ENCODE data around the gene HTT.

Gene HTT

GRCh38 chr4:3177426-3177825, 102.9 kb downstream of the HTT start:
- peak; percentile 24 for DNase-seq

DNA sequence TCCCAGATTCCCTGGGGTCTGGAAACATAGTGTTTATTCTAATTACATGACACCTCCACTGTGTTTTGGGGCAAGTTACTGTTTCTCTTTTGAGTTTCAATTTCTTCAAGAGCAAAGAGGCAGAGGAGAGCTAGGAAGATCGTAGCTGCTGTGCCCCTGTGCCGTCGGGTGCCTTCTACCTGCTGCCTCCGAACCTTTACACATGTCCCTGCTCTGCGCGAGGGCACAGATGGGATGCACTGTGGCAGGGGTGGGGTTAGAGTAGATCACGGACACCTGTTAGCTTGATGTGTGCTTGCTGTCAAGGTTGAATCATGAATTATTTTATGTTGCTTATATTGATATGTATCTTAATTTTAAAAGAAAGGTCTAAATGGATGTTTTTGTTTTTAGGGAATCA, 103.4 kb downstream of the HTT start:
- peak; percentile 61 for DNase-seq

GRCh38 chr4:3178351-3178750, 103.9 kb downstream of the HTT start:
- DNase-seq: no peak

- no peak for DNase-seq
Measured at GRCh38 chr4:3179126-3179706, 104.7 kb downstream of the HTT start.

DNA sequence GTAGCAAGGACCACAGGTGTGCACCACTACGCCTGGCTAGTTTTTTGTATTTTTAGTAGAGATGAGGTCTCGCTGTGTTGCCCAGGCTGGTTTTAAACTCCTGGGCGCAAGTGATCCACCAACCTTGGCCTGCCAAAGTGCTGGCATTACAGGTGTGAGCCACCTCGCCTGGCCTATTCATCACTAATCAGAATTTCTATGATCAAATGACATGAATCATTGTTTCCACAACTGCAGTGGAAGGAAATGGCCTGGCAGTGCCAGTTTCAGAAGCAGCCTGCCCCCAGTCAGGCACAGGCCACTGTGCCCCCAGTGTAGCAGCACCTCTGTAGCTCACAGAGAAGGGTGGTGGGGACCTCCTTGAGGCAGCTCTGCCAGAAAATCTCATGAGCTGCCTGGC, 108.5 kb downstream of the HTT start:
- no peak for DNase-seq

GRCh38 chr4:3184725-3185124, 110.2 kb downstream of the HTT start:
- DNase-seq: no peak

- DNase-seq: no peak
Measured at GRCh38 chr4:3186609-3187008, 112.1 kb downstream of the HTT start.

DNA sequence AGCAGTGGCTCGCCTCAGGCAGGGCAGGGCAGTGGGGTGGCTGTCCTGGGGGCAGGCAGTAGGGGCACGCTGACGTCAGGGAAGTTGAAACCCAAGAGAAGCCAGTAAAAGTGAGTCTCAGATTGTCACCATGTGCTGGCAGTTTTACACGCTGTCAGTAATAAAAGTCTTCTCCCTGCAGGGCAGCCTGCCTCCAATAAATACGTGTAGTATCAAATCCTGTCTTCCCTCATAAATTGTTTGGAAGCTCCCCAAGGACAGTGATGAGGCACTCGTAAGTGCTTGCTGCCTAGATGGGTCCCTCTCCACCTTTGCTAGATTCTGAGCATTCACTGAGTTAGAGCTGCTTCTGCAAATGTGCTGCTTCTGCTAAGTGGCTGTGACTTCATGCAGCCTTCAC, 113.6 kb downstream of the HTT start:
- no peak for DNase-seq

DNA sequence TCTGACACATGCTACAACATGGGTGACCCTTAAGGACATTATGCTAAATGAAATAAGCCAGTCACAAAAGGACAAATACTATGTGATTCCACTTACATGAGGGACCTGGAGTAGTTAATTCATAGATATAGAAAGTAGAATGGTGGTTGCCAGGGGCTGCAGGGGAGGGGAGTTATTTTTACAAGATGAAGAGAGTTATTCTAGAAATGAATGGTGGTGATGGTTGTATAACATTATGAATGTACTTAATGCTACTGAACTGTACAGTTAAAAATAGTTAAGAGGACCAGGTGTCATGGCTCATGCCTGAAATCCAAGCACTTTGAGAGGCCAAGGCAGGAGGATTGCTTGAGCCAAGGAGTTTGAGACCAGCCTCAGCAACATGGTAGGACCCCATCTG, 115.0 kb downstream of the HTT start:
- no peak for DNase-seq

GRCh38 chr4:3190549-3190948, 116.1 kb downstream of the HTT start:
- DNase-seq: no peak

DNA sequence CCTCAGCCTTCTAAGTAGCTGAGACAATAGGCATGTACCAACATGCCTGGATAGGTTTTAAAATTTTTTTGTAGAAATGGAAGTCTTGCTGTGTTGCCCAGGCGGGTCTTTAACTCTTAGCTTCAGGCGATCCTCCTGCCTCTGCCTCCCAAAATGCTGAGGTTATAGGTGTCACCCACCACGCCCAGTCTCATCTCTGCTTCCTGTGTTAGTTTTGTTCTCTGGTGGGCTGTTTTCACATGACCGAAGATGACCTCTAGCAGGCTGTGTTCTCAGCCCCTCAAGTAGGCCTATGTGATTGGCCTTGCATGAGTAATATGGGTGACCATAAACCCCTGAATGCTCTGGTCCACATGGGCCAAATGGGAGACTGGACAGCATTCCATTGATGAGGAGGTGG, 117.7 kb downstream of the HTT start:
- DNase-seq: no peak

DNA sequence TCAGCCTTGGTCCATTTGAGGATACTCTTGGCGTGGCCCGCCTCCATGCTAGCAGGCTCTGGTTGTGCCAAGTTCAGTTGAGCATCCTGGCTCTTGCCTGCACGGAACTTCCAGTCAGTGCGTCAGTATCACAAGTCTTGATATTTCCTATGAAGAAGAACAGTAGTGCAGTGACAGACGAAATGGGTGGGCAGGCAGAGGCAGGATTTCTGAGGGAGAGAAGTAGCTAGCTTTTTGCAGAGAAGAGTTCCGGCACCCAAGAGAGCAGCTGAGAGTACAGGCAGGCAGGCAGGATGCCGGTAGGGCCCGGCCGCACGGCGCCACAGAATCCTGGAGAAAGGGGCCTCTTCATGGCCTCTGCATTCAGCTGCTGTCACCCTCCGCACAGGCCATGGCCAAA, 118.3 kb downstream of the HTT start:
- no peak for DNase-seq

DNA sequence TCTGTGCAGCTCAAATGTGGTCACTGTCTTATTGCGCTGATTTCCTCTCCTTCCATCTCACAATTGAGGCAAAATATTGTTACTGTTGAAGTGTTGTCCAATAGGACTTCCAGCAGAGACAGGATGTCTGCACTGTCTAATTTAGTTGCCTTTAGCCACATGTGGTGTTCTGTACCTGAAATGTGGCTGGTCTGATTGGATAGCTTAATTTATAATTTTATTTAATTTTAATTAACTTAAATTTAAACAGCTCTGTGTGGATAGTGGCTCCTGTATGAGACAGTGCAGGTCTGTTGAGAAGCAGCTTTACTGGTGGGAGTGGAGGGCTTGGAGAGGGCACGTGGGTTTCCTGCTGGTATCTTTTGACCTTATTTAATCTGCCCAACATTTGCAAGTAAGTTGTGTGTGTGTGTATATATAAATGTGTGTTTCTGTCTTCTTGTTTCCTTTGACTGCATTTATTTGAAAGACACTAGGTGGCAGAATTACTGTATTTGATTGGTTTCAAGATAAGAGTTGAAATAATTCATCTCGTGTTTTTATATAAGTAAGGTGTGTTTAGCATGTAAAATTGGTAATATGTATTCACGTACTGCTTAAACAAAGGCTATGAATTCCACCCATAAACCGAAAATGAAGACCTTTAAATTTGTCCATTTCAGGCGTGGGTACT, 119.2 kb downstream of the HTT start:
- no peak for DNase-seq

GRCh38 chr4:3196670-3197359, 122.3 kb downstream of the HTT start:
- no peak for DNase-seq

DNA sequence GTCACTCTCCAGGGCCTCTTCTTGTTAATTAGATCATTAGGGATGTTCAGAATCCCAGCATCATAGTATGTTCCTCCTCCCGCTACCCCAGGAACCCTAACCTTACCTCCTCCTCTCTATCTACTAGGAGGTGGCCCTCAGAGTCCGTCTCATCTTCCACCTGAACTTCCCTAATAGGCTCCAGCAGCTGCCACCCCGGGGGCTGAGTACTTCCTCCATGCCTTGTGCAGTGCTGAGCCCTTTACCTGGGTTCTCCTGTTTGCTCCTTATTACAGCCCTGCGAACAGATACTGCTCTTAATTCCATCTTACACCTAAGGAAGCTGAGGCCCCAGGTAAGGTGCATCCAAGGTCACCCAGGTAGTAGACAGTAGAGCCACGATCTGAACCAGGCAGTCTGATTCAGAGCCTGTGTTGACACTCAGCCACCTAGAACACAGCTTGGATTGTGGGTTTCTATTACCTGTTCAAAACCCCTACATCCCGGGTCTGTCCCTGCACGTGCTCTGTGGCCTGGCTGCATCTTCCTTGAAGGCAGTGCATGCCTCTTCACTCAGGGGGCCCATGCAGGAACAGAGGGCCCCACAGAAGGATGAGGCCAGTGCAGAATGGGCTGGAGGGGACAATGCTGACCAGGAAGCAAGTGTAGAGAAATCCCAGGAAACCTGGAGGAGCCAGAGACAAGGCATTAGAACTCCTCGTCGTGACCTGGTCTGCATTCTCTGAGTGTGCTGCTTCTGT, 123.1 kb downstream of the HTT start:
- DNase-seq: no peak

DNA sequence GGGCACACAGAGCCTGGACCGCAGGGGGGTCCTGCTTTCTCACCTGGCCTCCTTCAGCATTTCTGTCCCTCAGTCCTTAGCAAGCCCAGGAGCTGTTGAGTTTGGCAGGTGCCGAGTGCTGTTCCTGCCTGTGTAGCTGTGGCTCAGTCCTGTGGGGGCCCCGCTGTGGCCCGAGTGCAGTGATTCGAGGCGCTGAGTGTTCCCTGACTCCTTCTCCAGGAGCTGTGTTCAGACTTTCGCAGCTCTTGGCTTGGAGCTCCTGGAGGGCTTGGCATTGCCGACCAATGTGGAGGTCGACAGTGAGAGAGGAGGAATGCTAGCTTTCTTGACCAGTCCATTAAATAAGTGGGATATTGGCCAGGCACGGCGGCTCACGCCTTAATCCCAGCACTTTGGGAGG, 124.4 kb downstream of the HTT start:
- DNase-seq: no peak

GRCh38 chr4:3199653-3200422, 125.4 kb downstream of the HTT start:
- no peak for DNase-seq

DNA sequence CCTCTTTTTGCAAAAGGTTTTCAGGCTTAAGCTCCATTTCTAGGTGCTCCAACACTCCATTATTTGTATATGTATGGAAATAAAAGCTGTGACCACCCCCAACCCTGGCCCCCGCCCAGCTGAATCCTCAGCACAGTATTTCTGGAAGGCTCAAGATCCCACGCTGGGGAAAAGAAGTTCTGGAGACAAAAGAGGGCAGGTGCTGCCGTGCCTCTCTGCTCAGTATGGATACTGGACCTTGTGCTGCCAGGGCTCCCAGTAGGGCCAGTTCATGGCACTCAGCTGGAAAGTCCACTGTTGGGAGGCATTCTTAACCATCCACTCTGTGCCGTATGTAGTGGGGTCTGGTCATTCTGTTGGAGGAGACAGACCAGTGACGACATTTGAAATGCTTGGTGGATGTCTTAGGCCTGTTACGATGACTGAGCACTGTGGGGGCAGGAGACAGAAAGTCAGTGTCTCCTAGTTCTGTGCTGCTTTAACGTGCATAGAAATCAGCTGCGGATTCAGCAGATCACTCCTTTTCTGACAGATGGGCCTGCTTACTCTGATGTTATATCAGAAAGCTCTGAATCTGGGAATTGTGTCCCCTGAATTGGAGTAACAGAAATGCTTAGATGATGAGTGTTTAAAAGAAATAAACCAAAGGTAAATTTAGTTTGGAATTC, 126.1 kb downstream of the HTT start:
- DNase-seq: no peak

DNA sequence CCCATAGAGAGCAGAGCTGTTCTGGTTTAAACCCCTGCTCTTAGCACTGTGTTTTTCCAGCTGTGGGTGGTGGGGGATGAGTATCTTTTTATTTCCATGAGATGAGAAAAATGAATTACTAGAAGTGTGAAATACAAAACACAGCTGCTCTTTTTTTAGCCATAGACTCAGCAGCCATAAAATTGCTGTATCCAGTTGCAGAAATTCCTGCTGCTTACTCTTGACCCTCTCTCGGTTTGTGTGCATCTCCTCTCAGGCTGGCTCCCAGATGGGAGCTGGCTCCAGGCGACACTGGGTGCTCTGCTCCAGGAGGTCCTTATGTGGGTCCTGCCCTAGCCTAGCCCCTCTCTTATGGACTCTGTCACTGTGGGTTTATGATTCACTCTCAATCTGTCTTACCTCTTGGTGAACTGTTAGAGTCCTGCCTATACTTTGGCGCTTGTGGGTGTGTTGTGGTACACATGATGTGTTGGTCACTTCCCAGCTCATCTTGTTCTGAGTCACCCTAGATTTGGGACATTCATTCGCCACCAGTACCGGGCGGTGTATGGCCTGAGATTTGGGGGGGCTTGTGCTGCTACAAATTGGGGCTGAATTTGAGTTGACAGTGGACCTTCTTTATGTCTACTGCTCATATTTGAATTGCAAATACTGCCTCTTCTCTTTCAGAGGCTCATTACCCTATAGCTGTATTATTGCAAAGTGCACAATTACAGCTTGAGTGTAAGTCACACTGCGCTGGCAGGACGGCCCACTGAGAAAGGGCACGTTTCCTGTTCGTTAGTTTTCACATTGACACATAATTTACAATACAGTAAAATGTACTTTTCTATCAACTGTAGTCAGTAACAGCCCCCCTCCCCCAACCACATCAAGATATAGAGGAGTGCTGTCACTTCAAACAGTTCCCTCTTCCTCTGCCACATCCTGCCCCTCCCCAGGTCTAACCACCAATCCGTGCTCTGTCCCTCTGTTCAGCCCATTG, 127.5 kb downstream of the HTT start:
- DNase-seq: no peak

- no peak for DNase-seq
Measured at GRCh38 chr4:3202836-3203820, 128.6 kb downstream of the HTT start.

Data from NCI-H524 treated with DMSO at 0.1 percent for 48 hours (cell line).